ENCODE data around the gene SCN3A.

GRCh38 chr2:165110394-165110793 lies 93.5 kb downstream of the SCN3A start:
- TF ChIP-seq CHCHD3 (CRISPR knock-in tag; IDR thresholded peaks at IDR 0.05) (no peak), POLR2AphosphoS5 (IDR thresholded peaks at IDR 0.05; ENCODE audit: low read depth, low read length) (no peak), NFIC (IDR thresholded peaks at IDR 0.05; ENCODE audit: low read length) (peak; percentile 99), CTCF (CRISPR knock-in tag; IDR thresholded peaks at IDR 0.05) (no peak), ZNF766 (CRISPR knock-in tag; IDR thresholded peaks at IDR 0.05; ENCODE audit: borderline replicate concordance) (no peak), DPF2 (CRISPR knock-in tag; IDR thresholded peaks at IDR 0.05; ENCODE audit: borderline replicate concordance, low read depth) (peak; percentile 91), CREM (IDR thresholded peaks at IDR 0.05) (peak; percentile 91), CREM (CRISPR knock-in tag; IDR thresholded peaks at IDR 0.05) (no peak)
- TF ChIP-seq, protein P1, sequence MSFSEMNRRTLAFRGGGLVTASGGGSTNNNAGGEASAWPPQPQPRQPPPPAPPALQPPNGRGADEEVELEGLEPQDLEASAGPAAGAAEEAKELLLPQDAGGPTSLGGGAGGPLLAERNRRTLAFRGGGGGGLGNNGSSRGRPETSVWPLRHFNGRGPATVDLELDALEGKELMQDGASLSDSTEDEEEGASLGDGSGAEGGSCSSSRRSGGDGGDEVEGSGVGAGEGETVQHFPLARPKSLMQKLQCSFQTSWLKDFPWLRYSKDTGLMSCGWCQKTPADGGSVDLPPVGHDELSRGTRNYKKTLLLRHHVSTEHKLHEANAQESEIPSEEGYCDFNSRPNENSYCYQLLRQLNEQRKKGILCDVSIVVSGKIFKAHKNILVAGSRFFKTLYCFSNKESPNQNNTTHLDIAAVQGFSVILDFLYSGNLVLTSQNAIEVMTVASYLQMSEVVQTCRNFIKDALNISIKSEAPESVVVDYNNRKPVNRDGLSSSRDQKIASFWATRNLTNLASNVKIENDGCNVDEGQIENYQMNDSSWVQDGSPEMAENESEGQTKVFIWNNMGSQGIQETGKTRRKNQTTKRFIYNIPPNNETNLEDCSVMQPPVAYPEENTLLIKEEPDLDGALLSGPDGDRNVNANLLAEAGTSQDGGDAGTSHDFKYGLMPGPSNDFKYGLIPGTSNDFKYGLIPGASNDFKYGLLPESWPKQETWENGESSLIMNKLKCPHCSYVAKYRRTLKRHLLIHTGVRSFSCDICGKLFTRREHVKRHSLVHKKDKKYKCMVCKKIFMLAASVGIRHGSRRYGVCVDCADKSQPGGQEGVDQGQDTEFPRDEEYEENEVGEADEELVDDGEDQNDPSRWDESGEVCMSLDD (CRISPR knock-in tag; IDR thresholded peaks at IDR 0.05; ENCODE audit: borderline replicate concordance): no peak

Data from HepG2 (cell line).